NOMO-1 treated with dmso at 0.1 percent for 144 hours (cell line): Measurements from ENCODE around the gene AXDND1.
A peak's percentile ranks its signal among the peaks of the same experiment; 100 is the strongest.

Experiments used
- DNase-seq: peaks from one replicate; lab custom pipeline; 2025; ENCODE audit not compliant: unreplicated experiment; lab: John Stamatoyannopoulos, UW

The AXDND1 gene

DNA sequence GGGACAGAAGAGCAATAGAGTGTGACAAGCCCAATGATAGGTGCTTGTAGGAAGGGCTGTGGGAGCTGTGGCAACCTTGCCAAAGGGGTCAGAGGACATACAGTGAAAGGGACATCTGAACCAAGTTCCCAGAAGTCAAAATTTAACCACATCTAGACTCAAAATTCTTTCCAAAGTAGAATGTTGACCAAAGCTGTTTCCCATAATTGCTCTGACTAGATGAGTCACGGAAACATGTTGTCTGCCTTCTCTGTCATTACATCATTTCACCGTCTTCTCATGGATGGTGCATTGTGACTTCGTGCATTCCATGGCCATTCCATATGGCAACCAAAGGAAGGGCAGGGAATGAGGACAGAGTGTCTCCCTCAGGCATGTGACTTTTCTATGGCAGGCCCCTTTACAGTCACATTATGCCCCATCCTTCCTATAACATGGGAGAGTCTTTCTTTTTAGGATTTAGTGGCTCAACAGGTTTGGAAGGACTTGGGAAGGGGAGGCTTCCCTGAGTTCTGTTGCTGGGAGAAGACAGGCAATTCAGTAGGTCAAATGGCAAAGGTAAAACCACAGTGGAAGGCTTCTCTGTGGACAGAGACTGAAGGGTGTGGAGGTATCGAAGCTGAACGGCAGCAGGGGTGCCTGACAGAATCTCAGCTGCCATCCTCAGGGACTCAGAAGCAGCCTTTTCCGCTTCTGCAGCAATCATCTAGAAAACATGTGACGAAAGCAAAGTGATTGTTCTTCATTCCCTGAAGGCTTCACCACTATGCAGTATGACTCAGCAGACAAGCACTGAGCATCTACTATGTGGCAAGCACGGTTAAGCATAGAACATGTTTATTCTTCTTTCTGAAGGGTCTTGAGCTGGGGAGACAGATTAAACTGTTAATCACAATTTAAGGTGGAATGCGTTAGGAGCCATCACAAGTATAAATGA, 185.2 kb downstream of the AXDND1 start:
- DNase-seq, result peak; percentile 69

GRCh38 chr1:179554427-179554826, 188.7 kb downstream of the AXDND1 start:
- no peak for DNase-seq

DNA sequence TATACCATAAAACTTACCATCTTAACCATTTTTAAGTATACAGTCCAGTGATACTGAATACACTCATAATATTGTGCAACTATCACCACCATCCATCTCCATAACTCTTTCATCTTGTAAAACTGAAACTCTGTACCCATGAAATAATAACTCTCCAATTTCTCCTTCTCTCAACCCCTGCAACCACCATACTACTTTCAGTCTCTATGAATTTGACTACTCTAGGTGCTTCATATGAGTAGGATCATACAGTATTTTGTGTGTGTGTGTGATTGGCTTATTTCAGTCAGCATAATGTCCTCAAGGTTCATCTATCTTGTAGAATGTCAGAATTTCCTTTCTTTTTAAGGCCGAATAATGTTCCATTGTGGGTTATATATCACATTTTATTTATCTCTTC, 192.3 kb downstream of the AXDND1 start:
- DNase-seq, result no peak

DNA sequence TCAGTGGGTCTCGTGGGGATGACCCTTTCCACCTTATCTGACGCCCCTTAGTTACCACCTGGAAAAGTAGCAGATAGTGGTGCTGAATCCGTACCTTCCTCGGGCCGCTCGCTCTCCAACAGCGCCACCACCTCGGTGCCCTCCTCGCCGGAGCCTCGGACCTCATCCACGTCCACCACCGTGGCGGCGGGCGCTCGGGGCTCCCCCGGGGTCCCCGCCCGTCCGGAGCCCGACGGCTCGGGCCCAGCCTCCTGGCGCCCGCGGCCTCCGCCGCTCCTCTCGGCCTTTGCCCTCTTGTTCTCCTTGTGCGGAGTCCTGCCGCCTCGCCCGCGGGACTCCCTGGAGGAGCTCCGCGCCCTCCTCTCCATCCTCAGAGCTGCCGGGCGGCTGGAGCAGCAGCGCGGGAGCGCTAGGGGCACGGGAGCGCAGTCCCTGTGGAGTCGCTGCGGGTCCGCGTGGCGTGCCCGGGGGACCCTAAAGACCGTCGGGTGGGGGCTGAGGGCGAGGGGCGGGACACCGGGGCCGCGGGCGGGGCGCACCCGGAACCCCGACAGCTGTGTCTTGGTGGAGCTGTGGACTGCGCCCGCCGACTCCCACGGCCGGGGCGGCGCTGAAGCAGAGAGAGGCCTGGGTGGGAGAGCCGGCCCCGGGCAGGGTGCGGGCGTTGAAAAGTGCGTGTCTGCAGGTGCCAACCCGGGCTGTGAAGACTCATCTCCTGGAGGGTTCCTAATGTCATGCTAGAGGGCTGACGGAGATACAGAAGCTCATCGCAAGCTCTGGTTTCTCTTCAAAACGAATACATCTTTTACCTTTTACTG, 209.9 kb downstream of the AXDND1 start, which contains the start of gene NPHS2:
NPHS2 (minus strand) TSS at position 452 of the 818 bp plus-strand sequence; CDS start at position 368, 84 bp downstream.
- no peak for DNase-seq

DNA sequence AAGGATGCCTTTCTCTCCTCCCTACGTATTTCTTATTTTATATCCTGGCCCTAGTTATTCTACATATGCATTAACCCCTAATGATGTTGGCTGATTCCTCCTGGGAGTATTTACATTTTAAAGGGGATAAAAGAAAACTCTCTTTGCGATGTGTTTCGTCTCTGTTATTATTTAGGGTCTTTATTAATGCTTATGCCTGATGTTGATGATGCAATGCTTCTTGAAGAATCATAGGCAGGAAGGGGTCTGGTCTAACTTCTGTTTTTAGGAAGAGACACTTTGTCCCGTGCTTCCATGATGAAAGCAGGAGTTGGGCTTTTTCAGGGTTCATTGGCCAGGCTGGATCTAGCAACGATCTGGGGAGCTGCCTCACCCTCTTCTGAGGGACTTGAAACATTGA, 210.7 kb downstream of the AXDND1 start:
- DNase-seq, result no peak

DNA sequence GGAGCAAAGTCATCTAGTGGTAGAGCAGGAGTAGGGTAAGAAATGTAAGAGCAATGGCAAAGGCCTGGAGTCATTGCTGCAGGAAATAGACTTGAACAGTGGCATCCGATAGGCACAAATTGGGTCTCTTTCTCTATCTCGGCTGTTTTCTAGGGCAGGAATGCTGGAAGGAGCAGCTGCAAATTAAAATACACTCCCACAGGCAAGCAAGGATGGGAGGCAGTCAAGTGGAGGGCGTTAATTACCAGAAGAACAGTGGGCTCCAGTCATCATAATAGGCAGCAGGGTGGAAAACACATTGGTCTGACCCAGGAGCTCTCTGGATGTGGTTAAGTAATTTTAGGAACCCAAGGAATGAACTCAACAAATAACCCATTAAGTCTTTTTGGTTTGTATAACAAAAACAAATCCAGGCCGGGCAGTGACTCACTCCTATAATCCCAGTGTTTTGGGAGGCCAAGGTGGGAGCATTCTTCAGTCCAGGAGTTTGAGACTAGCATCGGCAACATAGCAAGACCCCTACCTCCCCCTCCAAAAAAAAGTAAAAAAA, 218.1 kb downstream of the AXDND1 start:
- DNase-seq, result no peak

GRCh38 chr1:179586107-179586823, 220.5 kb downstream of the AXDND1 start:
- DNase-seq, result no peak

DNA sequence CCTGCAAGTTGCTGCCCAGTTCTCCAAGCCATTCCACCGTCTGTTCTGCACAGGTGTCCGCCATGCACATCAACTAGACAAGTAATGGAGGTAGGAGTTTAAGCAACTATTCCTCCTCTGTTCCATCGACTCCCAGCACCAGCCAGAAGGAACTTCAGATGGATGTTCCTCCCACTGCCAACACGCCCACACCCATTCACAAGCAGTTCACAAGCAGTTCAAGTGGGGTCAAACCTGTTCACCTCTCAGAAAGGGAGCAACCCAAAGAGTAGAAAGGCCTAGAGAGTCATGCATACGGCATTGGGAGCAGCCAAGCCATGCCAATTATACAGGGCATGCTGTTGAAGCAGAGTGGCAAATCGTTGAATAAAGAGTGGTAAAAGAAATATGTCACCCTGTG, 221.6 kb downstream of the AXDND1 start:
- DNase-seq, result no peak

- DNase-seq, result no peak
These were observed 222.8 kb downstream of the AXDND1 start for GRCh38 chr1:179588425-179589024.

DNA sequence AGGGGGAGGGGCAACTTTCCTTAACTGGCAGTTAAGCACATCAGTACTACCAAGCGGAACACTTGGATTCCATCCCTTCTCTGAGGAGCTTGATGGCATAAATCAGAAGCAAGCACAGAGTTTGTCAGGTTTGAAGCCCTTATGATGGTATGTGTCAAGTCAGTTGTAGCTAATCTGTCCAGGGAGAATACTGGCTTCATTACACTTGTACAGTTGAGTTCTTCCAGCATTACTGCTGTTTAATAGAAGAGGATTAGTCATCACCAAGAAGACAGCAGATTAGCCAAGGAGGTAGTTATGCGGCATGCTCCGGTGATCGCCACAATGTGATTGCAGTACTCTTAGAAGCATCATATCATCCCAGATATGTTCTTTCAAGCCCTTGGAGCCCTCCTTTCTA, 223.7 kb downstream of the AXDND1 start:
- no peak for DNase-seq

GRCh38 chr1:179590671-179591070, 224.9 kb downstream of the AXDND1 start:
- no peak for DNase-seq

GRCh38 chr1:179591253-179591591, 225.5 kb downstream of the AXDND1 start:
- no peak for DNase-seq

- DNase-seq, result no peak
These were observed 226.1 kb downstream of the AXDND1 start, which contains the start of gene TDRD5 for GRCh38 chr1:179591592-179592580. Gene TDRD5, plus strand, starts transcription at chr1:179591832. Its CDS starts 784 bp downstream, at chr1:179592616.

DNA sequence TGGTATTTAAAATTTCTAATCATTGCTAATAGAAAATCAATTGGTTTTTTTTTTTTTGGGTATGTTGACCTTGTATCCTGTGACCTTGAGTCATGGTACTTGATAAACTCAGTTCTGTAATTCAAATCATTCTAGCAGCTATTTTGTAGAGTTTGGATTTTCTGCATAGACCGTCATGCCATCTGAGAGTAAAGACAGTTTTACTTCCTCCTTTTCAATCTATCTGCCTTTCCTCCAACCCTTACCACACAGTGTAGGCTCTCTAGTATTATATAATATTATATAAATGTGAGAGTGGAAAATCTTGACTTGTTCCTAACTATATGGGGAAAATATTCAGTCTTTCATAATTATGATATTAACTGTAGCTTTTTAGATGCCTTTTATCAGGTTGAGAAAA, 232.9 kb downstream of the AXDND1 start:
- peak; percentile 58 for DNase-seq

GRCh38 chr1:179599623-179600249, 234.0 kb downstream of the AXDND1 start:
- DNase-seq, result no peak

DNA sequence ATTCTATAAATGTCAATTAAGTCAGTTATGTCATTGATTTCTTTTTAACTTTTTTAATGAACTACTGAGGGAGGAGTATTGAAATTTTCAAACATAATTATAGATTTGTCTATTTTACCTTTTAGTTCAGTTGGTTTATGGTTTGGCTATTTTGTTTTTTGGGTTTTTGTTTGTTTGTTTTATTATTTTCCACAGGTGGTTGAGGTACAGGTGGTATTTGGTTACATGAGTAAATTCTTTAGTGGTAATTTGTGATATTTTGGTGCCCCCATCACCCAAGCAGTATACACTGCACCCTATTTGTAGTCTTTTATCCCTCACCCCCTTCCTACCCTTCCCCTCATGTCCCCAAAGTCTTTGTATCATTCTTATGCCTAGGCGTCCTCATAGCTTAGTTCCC, 235.3 kb downstream of the AXDND1 start:
- DNase-seq, result no peak
